ENCODE measurements around the gene PLA2G4E.

DNA sequence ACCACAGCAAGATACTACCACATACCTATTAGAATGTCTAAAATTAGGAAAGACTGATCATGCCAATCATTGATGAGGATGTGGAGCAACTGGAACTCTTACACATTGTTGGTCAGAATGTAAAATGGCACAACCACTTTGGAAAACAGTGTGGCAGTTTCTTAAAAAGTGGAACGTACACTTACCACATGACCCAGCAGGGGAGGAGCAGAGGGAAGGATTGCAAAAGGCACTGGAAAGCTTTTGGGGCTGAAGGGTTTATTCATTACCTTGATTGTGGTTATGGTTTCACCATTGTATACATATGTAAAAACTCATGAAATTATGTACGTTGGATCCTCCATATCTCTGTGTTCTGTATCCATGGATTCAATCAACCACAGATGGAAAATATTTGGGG lies 45.2 kb downstream of the PLA2G4E start:
- TF ChIP-seq, protein P1, sequence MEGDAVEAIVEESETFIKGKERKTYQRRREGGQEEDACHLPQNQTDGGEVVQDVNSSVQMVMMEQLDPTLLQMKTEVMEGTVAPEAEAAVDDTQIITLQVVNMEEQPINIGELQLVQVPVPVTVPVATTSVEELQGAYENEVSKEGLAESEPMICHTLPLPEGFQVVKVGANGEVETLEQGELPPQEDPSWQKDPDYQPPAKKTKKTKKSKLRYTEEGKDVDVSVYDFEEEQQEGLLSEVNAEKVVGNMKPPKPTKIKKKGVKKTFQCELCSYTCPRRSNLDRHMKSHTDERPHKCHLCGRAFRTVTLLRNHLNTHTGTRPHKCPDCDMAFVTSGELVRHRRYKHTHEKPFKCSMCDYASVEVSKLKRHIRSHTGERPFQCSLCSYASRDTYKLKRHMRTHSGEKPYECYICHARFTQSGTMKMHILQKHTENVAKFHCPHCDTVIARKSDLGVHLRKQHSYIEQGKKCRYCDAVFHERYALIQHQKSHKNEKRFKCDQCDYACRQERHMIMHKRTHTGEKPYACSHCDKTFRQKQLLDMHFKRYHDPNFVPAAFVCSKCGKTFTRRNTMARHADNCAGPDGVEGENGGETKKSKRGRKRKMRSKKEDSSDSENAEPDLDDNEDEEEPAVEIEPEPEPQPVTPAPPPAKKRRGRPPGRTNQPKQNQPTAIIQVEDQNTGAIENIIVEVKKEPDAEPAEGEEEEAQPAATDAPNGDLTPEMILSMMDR (IDR thresholded peaks at IDR 0.05 in 4 of 5, conservative IDR thresholded peaks at IDR 0.05 in 1 of 5) = no peak
- no peak for TF ChIP-seq POLR2A (IDR thresholded peaks at IDR 0.05)
